Head of caudate nucleus (tissue), 42 donors: ENCODE data around the gene EFNA3.

Source experiments
- DNase-seq, 42 donors: peaks; one replicate each; pipeline versions ENCODE4 v3.0.0 to v3.0.0-alpha.2; 2020 to 2021; ENCODE audit warnings: mixed read lengths in 7 of 42
- intact Hi-C: fragments of 100-400 bp; cut with DNase I; formaldehyde crosslinking; loops from one replicate; pipeline ENCODE4 v1.15.0; 2022

EFNA3 gene

GRCh38 chr1:155044812-155045657 is 33.6 kb upstream of the EFNA3 start:
- peak; percentile 63 to 93 (median 83) for DNase-seq
- intact Hi-C loops: loop anchor here (1.0 kb wide), 1 partner anchor 39 kb away; no protein-coding TSS in a partner anchor

- no peak for DNase-seq
- intact Hi-C loops: no loop called here
Measured at GRCh38 chr1:155048449-155049334, 29.9 kb upstream of the EFNA3 start.

- DNase-seq: no peak
- intact Hi-C loops: no loop called here
Measured at GRCh38 chr1:155049651-155050559, 28.7 kb upstream of the EFNA3 start.

- intact Hi-C loops: no loop called here
Measured at GRCh38 chr1:155050560-155051341, 27.9 kb upstream of the EFNA3 start, which contains the start of gene ADAM15. Gene ADAM15, plus strand, starts transcription at chr1:155051316. Its CDS starts 71 bp downstream, at chr1:155051387.

GRCh38 chr1:155051342-155051776 is 27.3 kb upstream of the EFNA3 start:
- DNase-seq: peak in 3 of 42 donors; percentile 26 to 43 (median 39)
- intact Hi-C loops: no loop called here

More at GRCh38 chr1:155050560-155051341, 27.9 kb upstream of the EFNA3 start, which contains the start of gene ADAM15:
- DNase-seq: peak; percentile 50 to 92 (median 85)

- DNase-seq: peak in 37 of 42 donors; percentile 26 to 75 (median 46)
- intact Hi-C loops: no loop called here
Measured at GRCh38 chr1:155051777-155052398, 26.7 kb upstream of the EFNA3 start.

GRCh38 chr1:155052439-155053395 is 25.9 kb upstream of the EFNA3 start:
- intact Hi-C loops: no loop called here
- DNase-seq: peak in 18 of 42 donors; percentile 13 to 60 (median 36)

- intact Hi-C loops: no loop called here
- DNase-seq: no peak
Measured at GRCh38 chr1:155053531-155054105, 25.0 kb upstream of the EFNA3 start.

- intact Hi-C loops: no loop called here
- DNase-seq: no peak
Measured at GRCh38 chr1:155057104-155057503, 21.5 kb upstream of the EFNA3 start.

- intact Hi-C loops: no loop called here
- DNase-seq: no peak
Measured at GRCh38 chr1:155057788-155058211, 20.8 kb upstream of the EFNA3 start.

GRCh38 chr1:155060736-155061135 is 17.9 kb upstream of the EFNA3 start:
- DNase-seq: no peak
- intact Hi-C loops: loop anchor here (10.0 kb wide), 1 partner anchor 56 kb away; the partner anchor contains the start of gene ZBTB7B

GRCh38 chr1:155061381-155062150 is 17.1 kb upstream of the EFNA3 start:
- intact Hi-C loops: loop anchor here (10.0 kb wide), 1 partner anchor 57 kb away; the partner anchor contains the start of gene ZBTB7B
- DNase-seq: peak; percentile 38 to 94 (median 86)

- intact Hi-C loops: loop anchor here (10.0 kb wide), 1 partner anchor 57 kb away; the partner anchor contains the start of gene ZBTB7B
- no peak for DNase-seq
Measured at GRCh38 chr1:155062151-155062686, 16.4 kb upstream of the EFNA3 start.

- intact Hi-C loops: loop anchor here (10.0 kb wide), 1 partner anchor 58 kb away; the partner anchor contains the start of gene ZBTB7B
- DNase-seq: peak in 23 of 42 donors; percentile 23 to 75 (median 49)
Measured at GRCh38 chr1:155062702-155063411, 15.8 kb upstream of the EFNA3 start.
